Fibroblast of lung (primary cell): ENCODE results near the gene SORCS2.

ENCODE experiments used
- CTCF ChIP-seq, 2 donors: IDR thresholded peaks in 1 of 2; conservative IDR thresholded peaks in 1 of 2; 1 replicate in 1 of 2; 2 replicates in 1 of 2; pipeline ENCODE4 v1.5.1; 2011 to 2012; ENCODE audit warnings: low read length in 2 of 2, control low read depth in 1 of 2, inconsistent platforms in 1 of 2, low read depth in 1 of 2, mild to moderate bottlenecking in 1 of 2
- EZH2 ChIP-seq: IDR thresholded peaks from 2 replicates; pipeline ENCODE4 v1.5.1; 2012; ENCODE audit warnings: low read length, control low read depth, mild to moderate bottlenecking; ENCODE audit errors: missing control alignments

DNA sequence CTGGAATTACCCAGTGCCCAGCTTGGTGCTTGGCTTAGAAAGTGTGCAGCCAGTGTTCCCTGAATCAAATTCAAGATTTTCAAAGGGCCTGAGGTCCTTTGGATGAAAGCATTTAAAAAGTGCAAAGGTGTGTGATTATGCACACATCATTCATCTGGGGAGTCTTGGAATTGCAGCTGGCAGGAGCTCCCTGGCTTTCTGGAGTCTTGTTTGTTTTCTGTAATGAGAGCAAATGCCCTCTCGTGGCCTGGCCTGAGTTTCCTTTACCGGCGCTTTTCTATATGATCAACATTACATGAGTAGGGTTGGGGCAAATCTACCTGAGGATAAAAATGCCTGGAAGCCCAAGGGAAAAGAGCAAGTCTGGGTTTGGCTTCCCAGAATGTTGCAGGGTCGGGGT is 24.6 kb upstream of the SORCS2 start:
- no peak for TF ChIP-seq CTCF (conservative IDR thresholded peaks at IDR 0.05 in 1 of 2, IDR thresholded peaks at IDR 0.05 in 1 of 2; ENCODE audit: low read depth in 1 of 2, low read length in 2 of 2)
- no peak for TF ChIP-seq EZH2
